KOPT-K1 (cell line): Measurements from ENCODE around the gene NPTXR.

Experiments used
- H3K27ac ChIP-seq: fragments of 200-600 bp; sonication (generic); 2 replicates; pipeline ENCODE4 v1.5.1; 2016; ENCODE audit warnings: antibody characterized with exemption, mild to moderate bottlenecking, low read depth, low read length; ENCODE audit not compliant: poor library complexity, severe bottlenecking
- H3K36me3 ChIP-seq: fragments of 200-600 bp; sonication (generic); 2 replicates; pipeline ENCODE4 v1.5.1; 2017; ENCODE audit warnings: antibody characterized with exemption, mild to moderate bottlenecking, low read length, moderate library complexity; ENCODE audit not compliant: insufficient read depth
- H3K9me3 ChIP-seq: fragments of 200-600 bp; sonication (generic); 2 replicates; pipeline ENCODE4 v1.5.1; 2017; ENCODE audit warnings: antibody characterized with exemption, low read length, mild to moderate bottlenecking; ENCODE audit not compliant: insufficient read depth, poor library complexity, severe bottlenecking

The NPTXR gene

DNA sequence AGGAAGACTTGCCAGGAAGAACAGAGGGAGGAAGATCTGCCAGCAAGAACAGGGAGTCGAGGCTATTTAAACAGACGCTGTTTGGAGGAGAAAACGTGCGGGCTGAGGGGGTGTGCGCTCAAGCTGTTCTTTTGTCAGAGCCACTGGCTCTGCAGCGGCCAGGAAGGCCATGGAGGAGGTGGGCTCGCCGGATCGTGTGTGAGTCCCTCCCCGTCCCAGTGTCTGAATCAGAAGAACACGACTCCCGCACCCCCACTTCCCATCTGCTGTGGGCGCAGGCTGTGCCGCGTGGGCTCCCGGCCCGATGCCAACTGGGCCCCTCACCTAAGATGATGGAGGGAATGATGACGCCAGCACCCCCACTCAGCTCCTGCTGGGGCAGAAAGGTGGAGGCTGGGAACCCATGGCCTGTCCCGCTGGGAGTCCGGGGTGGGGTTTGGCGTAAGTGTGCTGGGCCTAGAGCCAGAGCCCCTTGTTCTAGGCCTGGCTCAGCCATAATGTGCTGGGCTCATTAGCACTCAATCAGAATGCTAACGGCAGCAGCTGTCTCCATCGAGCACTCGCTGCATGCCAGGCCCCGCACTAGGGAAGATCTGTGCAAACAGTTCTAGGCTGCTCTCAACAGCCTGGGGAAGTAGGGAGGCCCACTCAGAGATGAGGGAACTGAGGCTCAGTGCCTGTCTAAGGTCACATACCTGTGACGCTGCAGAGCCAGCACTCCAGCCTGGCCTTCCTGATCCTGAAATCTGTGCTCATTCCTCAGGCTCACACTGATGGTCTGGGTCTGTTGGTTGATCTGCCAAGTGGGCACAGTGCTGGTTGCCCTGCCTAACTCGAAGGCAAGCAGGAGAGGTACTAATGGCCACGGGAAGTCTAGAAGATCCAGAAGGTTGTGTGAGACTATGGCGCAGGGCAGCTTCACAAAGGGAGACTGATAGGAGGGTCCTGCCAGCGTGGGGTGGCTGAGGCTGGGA lies 11.5 kb downstream of the NPTXR start:
- H3K36me3 ChIP-seq: no peaks in the 10 kb centered on the region
- no peak overlapping the region for H3K27ac ChIP-seq
- peaks cover 9% of the 10 kb centered on the region for H3K9me3 ChIP-seq

DNA sequence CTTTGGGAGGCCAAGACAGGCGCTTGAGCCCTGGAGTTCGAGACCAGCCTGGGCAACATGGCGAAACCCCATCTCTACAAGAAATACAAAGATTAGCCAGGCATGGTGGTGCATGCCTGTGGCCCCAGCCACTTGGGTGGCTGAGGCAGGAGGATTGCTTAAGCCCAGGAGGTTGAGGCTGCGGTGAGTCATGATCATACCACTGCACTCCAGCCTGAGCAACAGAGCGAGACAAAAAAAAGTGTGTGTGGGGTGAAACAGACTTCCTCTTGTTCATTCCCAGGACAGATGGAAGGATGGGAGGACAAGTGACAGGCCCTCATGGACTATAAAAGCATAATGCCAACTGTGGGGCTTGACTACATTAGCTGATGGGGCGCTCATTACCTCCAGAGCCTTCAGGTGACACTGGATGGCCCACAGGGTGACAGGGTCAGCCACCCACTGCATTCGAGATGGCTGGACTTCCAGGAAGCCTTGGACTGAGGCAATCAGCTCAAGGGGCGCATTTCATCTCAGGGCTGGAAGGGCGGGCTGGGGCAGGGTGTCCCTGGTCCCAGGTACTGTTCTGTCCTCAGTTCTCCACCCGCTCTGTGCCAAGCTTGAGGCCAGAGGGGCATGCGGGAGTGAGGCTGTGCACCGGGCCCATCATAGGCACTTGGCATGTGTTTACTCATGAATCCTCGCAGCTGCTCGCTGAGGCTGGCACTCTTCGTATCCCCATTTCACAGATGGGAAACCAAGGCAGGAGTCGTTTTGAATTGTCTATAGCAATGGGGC lies 12.5 kb downstream of the NPTXR start:
- H3K27ac ChIP-seq: no peak overlapping the region
- peaks cover 9% of the 10 kb centered on the region for H3K9me3 ChIP-seq
- no peaks in the 10 kb centered on the region for H3K36me3 ChIP-seq

DNA sequence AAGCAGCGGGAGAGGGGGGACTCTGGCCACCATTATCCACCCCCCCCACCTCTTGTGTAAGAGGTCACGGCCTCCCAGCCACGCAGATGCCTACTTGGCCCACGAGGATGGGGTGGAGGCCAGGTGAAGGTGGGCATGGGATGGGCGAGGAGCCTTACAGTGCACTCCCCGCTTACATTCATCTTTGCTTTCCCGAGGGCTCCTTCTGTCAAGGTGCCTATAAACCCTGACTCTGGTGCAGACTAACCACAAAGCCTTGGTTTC lies 13.1 kb downstream of the NPTXR start:
- no peaks in the 10 kb centered on the region for H3K36me3 ChIP-seq
- H3K9me3 ChIP-seq: peaks cover 9% of the 10 kb centered on the region
- H3K27ac ChIP-seq: no peak overlapping the region

DNA sequence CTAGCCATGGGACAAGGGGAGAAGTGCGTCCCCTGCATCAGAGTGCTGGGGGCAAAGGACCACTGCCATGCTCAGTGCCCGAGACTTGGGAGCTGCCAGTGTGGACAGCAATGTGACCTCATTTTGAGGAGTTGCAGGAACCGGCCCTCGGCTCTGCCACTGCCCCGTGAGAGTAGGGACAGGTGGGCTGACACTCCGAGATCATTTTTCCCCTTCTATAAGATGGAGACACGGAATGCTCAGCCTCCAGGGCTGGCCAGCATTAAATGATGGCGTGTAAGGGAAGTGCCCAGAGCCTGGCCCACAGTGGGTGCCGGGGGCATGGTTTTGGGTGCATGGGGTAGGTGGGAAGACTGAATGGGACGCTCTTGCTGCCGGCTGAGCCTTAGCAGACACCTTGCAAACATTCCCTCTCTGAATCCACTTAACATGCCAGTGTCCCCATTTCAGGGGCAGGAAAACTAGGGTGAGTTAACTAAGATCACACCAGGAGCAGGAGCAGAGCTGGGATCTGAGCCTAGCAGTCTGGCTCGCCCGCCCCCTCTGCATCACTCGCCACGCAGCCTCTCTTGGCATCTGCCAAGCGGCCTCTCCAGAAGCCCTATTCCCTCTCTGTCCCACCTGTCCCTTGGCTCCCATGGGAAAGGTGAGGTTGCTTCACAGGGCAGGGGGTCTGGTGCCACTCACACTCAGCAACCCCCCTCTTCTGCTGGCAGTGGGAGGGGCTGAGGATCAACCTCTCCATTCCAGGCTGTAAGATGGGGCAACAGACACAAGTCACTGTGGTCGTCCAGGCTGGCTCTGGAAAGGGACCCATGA lies 13.6 kb downstream of the NPTXR start:
- no peak overlapping the region for H3K27ac ChIP-seq
- H3K9me3 ChIP-seq: peaks cover 9% of the 10 kb centered on the region

DNA sequence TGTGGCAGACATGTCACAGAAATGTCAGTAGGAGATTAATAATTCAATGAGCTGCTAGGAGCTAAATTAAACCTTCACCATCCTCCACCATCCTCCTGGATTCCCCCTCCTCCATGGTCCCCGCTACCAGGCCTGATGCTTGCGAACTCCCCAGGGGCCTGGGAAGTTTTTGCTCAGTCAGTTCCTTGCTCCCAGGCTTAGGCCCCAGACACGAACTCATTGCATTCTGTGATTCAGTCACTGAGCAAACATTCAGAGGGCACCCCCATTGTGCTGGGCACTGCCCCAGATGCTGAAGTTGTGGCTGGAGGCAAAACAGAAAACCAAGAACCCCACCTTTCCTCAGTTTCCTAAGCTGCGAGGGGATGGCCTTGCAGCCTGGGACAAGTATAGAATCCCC lies 14.3 kb downstream of the NPTXR start:
- Histone ChIP-seq H3K36me3 (no peaks in the 10 kb centered on the region), H3K27ac (no peak overlapping the region)

More for the DNA sequence above, 13.6 kb downstream of the NPTXR start:
- H3K36me3 ChIP-seq: no peaks in the 10 kb centered on the region

DNA sequence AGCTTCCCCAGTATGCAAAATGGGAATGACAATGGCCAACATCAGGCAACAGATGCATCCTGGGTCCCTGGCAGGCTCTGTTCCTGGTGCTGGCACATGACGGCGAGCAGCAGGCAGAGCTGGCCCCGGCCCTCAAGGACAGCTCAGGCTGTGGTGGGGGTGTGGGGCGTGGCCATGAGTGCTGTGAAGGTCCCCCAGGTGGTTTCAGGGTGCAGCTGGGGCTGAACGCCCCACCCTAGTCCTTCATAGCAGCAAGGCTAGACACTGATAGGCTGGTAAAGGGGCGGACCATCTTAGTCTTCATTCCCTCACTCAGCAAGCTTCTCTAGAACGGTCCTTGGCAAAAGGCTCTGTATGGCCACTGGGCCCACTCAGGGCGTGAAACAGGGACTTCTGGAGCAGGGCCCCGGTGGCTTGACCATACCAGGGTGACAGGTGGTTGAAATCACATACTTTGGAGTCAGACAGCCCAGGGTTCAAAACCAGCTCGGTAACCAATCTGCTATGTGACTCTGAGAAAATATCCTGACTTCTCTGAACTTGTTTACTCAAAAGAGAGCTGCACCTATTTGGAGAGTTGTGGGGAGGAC lies 15.1 kb downstream of the NPTXR start:
- no peaks in the 10 kb centered on the region for H3K36me3 ChIP-seq
- peaks cover 9% of the 10 kb centered on the region for H3K9me3 ChIP-seq
- no peak overlapping the region for H3K27ac ChIP-seq

More for the DNA sequence above, 14.3 kb downstream of the NPTXR start:
- peaks cover 9% of the 10 kb centered on the region for H3K9me3 ChIP-seq

DNA sequence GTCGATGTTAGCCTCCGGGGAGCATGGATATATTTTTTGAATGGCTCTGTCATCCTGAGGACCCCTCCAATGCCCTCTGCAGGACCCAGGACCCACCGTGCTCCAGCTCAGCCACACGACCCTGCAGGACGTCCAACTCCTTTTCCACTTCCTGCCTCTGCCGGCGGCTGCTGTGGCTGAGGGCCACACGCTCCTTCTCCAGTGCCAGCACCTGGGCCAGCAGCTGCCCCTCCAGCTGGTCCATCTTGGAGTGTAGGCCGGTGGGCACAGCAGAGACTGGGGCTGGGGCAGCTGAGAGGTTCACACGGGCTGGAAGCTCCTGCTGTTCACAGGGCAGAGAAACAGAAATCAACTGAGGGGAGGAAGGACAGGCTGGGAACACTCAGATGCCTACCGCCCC lies 15.6 kb downstream of the NPTXR start:
- H3K27ac ChIP-seq: no peak overlapping the region
- peaks cover 9% of the 10 kb centered on the region for H3K9me3 ChIP-seq
- no peaks in the 10 kb centered on the region for H3K36me3 ChIP-seq

DNA sequence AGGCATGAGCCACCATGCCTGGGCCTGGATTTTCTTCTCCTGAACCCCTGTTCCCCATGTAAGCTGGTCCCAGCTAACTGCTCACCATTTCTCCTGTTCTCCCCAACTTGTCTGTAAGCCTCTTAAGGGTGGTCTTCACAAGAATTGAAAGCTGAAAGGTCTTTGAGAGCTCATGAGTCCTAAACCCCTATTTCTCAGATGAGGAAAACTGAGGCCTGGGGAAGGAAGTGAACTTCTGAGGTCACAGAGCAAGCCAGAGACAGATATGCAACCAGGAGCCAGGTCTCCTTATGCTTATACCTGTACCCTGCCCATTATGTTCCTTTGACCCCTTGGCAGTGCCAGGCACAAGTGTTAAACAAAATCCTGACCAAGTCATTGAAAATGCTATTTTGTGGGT lies 16.3 kb downstream of the NPTXR start:
- Histone ChIP-seq H3K36me3 (no peaks in the 10 kb centered on the region), H3K27ac (no peak overlapping the region), H3K9me3 (peaks cover 9% of the 10 kb centered on the region)

DNA sequence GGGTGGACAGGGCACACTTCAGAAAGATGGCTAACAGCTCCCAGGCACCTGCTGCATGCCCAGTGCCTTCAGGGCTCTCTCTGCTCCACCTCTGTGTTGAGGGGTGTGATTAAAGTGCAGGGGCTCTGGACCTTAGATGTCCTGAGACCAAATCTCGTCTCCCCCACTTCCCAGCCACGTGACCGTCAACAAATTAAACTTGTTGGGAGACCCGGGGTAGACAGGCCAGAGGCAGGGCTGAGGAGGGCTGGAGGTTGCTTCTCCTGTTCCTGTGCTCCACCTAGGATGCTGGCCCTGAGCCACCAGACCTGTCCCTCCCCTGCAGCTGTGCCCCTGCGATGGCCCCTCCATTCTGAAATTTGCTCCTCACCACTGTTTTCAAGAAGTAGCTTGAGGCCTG lies 17.0 kb downstream of the NPTXR start:
- Histone ChIP-seq H3K9me3 (peaks cover 9% of the 10 kb centered on the region), H3K27ac (no peak overlapping the region), H3K36me3 (no peaks in the 10 kb centered on the region)

DNA sequence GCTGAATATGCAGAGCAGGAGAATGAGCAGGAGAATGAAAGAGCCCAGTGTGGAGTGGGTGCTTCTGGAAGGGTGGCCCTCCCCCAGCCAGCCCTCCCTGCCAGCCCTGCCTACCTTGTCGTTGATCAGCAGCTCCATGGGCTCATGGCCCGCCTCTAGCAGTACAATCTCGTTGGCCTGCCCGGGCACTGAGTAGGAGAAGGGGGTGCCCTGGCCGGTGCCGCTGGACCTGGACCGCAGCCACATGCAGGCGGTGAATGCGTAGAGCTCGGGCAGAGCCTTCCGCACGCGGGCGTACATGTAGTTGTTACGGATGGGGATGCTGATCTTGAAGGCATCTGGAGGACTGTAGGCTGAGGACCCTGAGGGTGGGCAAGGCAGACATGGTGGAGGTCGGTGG lies 17.4 kb downstream of the NPTXR start:
- H3K27ac ChIP-seq: no peak overlapping the region
- H3K9me3 ChIP-seq: peaks cover 9% of the 10 kb centered on the region
- H3K36me3 ChIP-seq: no peaks in the 10 kb centered on the region

DNA sequence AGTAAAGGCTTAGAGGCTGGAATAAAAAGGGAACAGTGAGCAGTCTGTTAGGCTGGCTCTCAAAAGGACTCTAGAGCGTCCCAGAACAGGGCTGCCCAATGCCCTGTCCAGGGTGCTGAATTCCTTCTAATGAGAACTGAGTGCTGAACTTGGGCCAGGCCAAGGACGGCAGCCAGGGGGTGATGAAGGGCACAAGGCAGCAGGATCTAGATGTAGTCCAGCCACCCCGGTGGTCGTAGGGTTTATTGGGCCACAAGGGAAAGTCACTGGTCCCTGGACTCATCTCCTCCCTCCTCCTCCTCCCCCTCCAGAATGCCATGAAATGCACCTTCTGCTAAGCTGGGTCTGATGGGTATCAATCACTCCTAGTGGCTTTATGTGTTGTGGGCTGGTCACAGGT lies 19.2 kb downstream of the NPTXR start:
- no peak overlapping the region for H3K27ac ChIP-seq
- no peaks in the 10 kb centered on the region for H3K36me3 ChIP-seq
- peaks cover 9% of the 10 kb centered on the region for H3K9me3 ChIP-seq

DNA sequence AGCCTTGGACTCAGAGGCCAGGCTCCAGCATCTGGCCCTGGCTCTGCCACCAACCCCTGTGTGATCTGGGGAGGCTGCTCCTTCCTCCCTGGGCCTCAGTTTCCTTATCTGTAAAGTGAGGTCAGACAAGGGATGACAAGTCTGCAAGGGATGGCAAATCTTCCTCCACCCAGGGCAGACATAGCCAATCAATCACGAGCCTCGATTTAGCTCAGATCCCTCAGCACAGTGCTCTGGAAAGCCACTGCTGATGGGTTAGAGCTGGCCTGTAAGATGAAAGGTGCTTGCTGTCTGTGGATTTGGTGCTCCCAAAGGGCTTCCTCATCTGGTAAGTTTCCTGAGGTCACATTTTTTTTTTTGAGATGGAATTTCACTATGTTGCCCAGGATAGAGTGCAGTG lies 20.2 kb downstream of the NPTXR start:
- H3K36me3 ChIP-seq: no peaks in the 10 kb centered on the region
- H3K27ac ChIP-seq: no peak overlapping the region

DNA sequence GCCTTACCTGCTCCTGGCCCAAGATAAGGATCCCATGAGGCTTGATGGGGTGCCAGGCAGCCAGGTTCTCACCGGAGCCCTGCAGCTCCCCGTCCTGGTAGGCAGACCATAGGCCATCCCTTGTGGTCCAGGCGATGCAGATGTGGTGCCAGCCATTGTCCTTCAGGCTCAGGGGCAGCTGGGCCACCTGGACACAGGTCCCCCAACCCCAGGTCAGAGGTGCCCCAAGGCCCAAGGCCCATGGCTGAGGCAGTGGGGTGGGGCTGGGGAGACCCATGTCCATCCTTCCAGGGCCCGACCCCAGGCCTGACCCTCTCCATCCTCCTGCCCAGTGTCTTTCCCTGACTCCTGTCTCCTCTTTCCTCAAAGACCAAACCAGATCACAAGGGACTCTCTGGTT lies 20.8 kb downstream of the NPTXR start:
- Histone ChIP-seq H3K36me3 (no peaks in the 10 kb centered on the region), H3K27ac (no peak overlapping the region), H3K9me3 (no peaks in the 10 kb centered on the region)

More for the DNA sequence above, 20.2 kb downstream of the NPTXR start:
- peaks cover 4% of the 10 kb centered on the region for H3K9me3 ChIP-seq

DNA sequence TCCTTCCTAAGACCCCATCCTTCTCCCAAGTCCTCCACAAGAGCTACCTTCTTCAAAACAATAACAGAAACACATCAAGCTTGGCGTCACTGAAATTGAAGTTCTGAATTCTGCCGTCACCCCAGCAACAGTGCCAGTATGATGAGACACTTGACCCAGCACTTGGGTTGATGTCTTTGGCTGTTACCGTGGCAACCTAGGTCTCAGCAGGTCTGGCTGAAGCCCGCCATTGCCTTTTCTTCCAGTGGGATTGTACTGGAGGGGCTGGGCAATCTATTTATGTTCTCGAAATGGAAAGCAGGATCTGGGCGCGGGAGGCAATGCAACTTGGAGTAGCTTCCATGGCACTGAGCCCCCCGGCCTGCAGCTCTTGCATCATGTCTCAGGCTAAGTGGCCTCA lies 23.8 kb downstream of the NPTXR start:
- H3K9me3 ChIP-seq: no peaks in the 10 kb centered on the region
- no peaks in the 10 kb centered on the region for H3K36me3 ChIP-seq
- H3K27ac ChIP-seq: no peak overlapping the region
